BE2C (cell line): ENCODE results near the gene YBEY.

Experiments
- DNase-seq: peaks from one replicate; pipeline ENCODE4 v3.0.0-alpha.2; 2020
- H3K27me3 ChIP-seq: fragments of 250-450 bp; sonication (Bioruptor Pico); 2 replicates; pipeline ENCODE4 v1.5.1; 2020; ENCODE audit warnings: mild to moderate bottlenecking
- H3K36me3 ChIP-seq: fragments of 250-450 bp; sonication (Bioruptor Pico); 2 replicates; pipeline ENCODE4 v1.5.1; 2020; ENCODE audit warnings: mild to moderate bottlenecking
- H3K4me1 ChIP-seq: fragments of 250-450 bp; sonication (Bioruptor Pico); 2 replicates; pipeline ENCODE4 v1.5.1; 2020
- H3K4me3 ChIP-seq: 2 replicates; pipeline ENCODE4 v1.5.1; 2011; ENCODE audit warnings: low read depth, low read length
- H3K9me3 ChIP-seq: fragments of 250-450 bp; sonication (Bioruptor Pico); 2 replicates; pipeline ENCODE4 v1.5.1; 2020
- CTCF ChIP-seq: IDR thresholded peaks from 2 replicates; pipeline ENCODE4 v1.5.1; 2012; ENCODE audit warnings: mild to moderate bottlenecking, low read depth, low read length

Gene YBEY

GRCh38 chr21:46255758-46256337 is 30.3 kb upstream of the YBEY start:
- DNase-seq, result no peak
- Histone ChIP-seq H3K36me3 (peaks cover 85% of the 10 kb centered on the region), H3K27me3 (no peaks in the 10 kb centered on the region), H3K4me1 (peaks cover 3% of the 10 kb centered on the region; the same call in 1 of the 2 replicates), H3K4me3 (no peak overlapping the region), H3K9me3 (no peaks in the 10 kb centered on the region)
- TF ChIP-seq CTCF, result no peak

- H3K27me3 ChIP-seq, result no peaks in the 10 kb centered on the region
- no peak overlapping the region for H3K4me3 ChIP-seq
- H3K9me3 ChIP-seq, result no peaks in the 10 kb centered on the region
- peaks cover 3% of the 10 kb centered on the region; the same call in 1 of the 2 replicates for H3K4me1 ChIP-seq
- no peak for DNase-seq
- H3K36me3 ChIP-seq, result peaks cover 85% of the 10 kb centered on the region
- no peak for TF ChIP-seq CTCF
Observed at GRCh38 chr21:46256501-46256994, 29.6 kb upstream of the YBEY start.

GRCh38 chr21:46264046-46264689 is 22.0 kb upstream of the YBEY start:
- H3K9me3 ChIP-seq, result no peaks in the 10 kb centered on the region
- no peak for TF ChIP-seq CTCF
- peaks cover 83% of the 10 kb centered on the region for H3K36me3 ChIP-seq

GRCh38 chr21:46264690-46265144 is 21.4 kb upstream of the YBEY start:
- no peaks in the 10 kb centered on the region for H3K9me3 ChIP-seq
- no peak for TF ChIP-seq CTCF
- H3K4me1 ChIP-seq, result no peaks in the 10 kb centered on the region
- H3K27me3 ChIP-seq, result no peaks in the 10 kb centered on the region
- no peak overlapping the region for H3K4me3 ChIP-seq
- DNase-seq, result no peak
- H3K36me3 ChIP-seq, result peaks cover 85% of the 10 kb centered on the region

More at GRCh38 chr21:46264046-46264689, 22.0 kb upstream of the YBEY start:
- no peak for DNase-seq
- no peaks in the 10 kb centered on the region for H3K4me1 ChIP-seq
- no peaks in the 10 kb centered on the region for H3K27me3 ChIP-seq
- no peak overlapping the region for H3K4me3 ChIP-seq

- DNase-seq, result no peak
- H3K4me1 ChIP-seq, result no peaks in the 10 kb centered on the region
- H3K27me3 ChIP-seq, result no peaks in the 10 kb centered on the region
- H3K4me3 ChIP-seq, result no peak overlapping the region
- no peak for TF ChIP-seq CTCF
- H3K9me3 ChIP-seq, result no peaks in the 10 kb centered on the region
- peaks cover 85% of the 10 kb centered on the region for H3K36me3 ChIP-seq
Observed at GRCh38 chr21:46265736-46266525, 20.2 kb upstream of the YBEY start.
